COLO829 (cell line): ENCODE results near the gene PCDHB9.

Source experiments
- DNase-seq: peaks from one replicate; pipeline ENCODE4 v3.0.0; 2012; ENCODE audit warnings: low spot score

The PCDHB9 gene

DNA sequence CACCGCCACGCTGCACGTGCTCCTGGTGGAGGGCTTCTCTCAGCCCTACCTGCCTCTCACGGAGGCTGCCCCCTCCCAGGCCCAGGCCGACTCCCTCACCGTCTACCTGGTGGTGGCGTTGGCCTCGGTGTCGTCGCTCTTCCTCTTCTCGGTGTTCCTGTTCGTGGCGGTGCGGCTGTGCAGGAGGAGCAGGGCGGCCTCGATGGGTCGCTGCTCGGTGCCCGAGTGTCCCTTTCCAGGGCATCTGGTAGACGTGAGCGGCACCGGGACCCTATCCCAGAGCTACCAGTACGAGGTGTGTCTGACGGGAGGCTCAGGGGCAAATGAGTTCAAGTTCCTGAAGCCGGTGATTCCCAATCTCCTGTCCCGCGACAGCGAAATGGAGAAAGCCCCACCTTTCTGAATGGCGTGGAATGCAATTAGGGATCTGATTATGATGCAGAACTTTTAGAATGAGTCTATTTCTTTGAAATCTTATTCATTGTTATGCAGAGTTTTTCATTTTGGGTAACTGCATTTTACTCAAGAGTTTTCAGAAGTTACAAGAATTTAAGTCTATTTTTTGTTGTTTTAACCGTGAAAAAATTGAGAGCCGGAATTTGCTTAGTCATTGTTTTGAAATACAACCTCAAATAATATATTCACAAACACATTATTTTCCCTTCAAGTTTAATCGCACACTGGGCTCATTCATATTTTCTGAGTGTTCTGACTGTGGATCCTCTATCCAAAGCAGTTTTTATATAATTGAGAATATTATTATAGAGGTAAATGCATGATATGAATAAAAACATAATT, 49.8 kb downstream of the PCDHB9 start:
- DNase-seq = no peak
